Fibroblast of pulmonary artery (primary cell): ENCODE results near the gene KLRC3.
"Not testable (repeated sequence)": the region's sequence is repeated elsewhere in the genome, so short reads cannot be mapped to it uniquely, and the experiment has no call there.

ENCODE experiments used
- DNase-seq: peaks from one replicate; pipeline ENCODE4 v3.0.0-alpha.2; 2010; ENCODE audit warnings: low read depth
- H3K4me3 ChIP-seq: replicated peaks from 2 replicates; pipeline ENCODE4 v1.5.1; 2011; ENCODE audit warnings: low read depth, mild to moderate bottlenecking, control low read depth, low read length, moderate library complexity
- TF ChIP-seq, protein P1 (sequence below): IDR thresholded peaks from 2 replicates; pipeline ENCODE4 v1.5.1; 2011; ENCODE audit warnings: mild to moderate bottlenecking, control low read depth, low read length, inconsistent platforms; ENCODE audit errors: missing control alignments

The KLRC3 gene

DNA sequence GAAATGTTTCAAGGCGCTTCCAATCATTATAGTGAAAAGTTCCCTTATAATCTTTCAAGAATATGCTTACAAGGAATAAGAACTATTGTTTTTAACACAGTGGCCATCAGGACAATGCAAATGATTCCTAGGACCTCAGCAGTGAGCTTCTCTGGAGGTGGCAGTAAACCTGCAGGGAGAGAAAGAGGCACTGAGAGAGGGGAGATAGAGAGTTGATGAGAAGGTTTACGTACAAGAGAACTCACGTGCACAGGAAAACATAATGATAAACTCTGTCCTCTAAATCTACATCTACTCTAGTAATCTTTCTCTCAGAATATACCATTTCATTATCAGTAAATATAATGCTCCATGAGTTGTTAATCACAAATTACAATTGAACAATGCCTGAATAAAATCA lies 11.6 kb downstream of the KLRC3 start:
- TF ChIP-seq, protein P1, sequence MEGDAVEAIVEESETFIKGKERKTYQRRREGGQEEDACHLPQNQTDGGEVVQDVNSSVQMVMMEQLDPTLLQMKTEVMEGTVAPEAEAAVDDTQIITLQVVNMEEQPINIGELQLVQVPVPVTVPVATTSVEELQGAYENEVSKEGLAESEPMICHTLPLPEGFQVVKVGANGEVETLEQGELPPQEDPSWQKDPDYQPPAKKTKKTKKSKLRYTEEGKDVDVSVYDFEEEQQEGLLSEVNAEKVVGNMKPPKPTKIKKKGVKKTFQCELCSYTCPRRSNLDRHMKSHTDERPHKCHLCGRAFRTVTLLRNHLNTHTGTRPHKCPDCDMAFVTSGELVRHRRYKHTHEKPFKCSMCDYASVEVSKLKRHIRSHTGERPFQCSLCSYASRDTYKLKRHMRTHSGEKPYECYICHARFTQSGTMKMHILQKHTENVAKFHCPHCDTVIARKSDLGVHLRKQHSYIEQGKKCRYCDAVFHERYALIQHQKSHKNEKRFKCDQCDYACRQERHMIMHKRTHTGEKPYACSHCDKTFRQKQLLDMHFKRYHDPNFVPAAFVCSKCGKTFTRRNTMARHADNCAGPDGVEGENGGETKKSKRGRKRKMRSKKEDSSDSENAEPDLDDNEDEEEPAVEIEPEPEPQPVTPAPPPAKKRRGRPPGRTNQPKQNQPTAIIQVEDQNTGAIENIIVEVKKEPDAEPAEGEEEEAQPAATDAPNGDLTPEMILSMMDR, result no peak
- no peak overlapping the region for H3K4me3 ChIP-seq
- no peak for DNase-seq

DNA sequence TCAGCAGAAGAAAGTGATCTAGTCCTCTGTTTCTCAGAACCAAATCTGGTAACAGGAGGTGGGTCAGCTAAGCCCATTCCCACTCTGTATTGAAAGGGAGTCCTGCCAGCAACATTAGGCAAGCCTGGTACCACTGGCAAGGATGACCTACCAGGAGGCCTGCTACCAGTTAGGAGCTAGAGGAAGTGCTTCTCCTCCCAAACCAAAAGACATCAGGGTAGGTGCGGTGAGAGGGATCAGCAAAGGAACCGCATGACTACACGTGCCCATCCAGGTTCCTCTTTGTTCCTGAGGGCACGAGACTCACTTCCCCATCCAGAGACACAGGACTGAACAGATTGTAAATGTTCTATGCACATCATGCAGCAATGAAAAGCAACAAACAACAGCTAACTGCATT lies 13.7 kb downstream of the KLRC3 start:
- TF ChIP-seq, protein P1, result no peak
- H3K4me3 ChIP-seq, result no peak overlapping the region
- no peak for DNase-seq

DNA sequence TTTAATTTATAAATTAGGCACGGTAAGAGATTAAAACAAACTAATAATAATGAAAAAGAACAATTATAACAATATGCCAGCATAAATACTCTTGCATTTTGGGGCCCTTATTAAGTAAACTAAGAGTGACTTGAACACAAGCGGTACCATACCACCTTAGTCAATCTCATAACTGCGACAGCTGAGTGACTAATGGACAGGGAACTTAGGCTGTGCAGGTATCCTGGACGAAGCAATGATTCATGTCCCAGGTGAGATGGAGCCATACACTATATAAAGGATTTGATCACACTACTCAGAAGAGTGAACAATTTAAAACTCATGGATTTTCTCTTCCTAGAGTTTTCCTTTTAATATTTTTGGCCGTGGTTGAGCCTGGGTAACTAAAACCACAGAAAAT lies 15.1 kb downstream of the KLRC3 start:
- TF ChIP-seq, protein P1, result no peak
- no peak for DNase-seq
- H3K4me3 ChIP-seq, result no peak overlapping the region

DNA sequence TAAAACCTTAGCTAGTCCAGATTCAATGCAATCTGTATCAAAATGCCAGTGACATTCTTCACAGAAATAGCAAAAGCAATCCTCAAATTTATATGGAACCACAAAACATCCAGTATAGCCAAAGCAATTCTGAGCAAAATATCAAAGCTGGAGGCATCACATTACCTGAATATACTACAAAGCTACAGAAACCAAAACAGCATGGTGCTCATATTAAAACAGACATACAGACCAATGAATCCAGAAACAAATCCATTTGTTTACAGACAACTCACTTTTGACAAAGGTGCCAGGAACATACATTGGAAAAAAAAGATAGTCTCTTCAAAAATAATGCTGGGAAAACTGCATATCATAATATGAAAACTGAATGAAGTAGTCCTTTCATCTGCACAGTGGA lies 15.6 kb downstream of the KLRC3 start:
- TF ChIP-seq, protein P1, result no peak
- no peak overlapping the region for H3K4me3 ChIP-seq
- DNase-seq, result no peak

DNA sequence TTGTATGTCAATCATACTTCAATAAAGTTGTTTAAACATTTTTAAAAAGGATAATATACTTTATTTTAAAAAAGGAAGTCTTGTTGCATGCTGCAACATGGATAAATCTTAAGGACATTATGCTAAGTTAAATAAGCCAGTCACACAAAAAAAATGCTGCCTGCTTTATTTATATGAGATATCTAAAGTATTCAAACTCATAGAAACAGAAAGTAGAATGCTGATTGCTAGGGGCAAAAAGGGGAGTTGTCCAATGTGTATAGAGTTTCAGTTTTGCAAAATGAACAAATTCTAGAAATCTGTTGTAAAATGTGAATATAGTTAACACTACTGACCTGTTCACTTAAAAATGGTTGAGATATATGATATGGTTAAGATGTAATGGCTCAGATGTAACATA lies 19.6 kb downstream of the KLRC3 start:
- H3K4me3 ChIP-seq, result no peak overlapping the region
- no peak for DNase-seq

DNA sequence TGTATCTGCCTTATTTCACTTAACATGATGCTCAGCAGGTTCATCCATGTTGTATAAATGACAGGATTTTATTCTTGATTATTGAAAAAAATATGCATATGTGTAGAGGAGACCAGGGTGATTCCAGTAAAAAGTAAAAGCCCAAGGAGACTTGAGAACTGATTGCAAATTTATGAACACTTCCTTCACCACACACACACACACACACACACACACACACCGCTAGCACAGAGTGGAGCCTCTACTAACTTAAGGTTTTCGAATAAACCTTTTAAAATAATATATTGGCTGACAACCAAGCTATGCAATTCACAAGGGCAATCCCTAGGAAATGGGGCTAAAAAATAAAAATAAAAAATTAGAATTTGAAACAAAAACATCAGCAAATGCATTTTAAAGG lies 22.2 kb downstream of the KLRC3 start:
- TF ChIP-seq, protein P1, result no peak
- DNase-seq, result no peak
- H3K4me3 ChIP-seq, result no peak overlapping the region

More for the DNA sequence above, 19.6 kb downstream of the KLRC3 start:
- TF ChIP-seq, protein P1, result no peak

DNA sequence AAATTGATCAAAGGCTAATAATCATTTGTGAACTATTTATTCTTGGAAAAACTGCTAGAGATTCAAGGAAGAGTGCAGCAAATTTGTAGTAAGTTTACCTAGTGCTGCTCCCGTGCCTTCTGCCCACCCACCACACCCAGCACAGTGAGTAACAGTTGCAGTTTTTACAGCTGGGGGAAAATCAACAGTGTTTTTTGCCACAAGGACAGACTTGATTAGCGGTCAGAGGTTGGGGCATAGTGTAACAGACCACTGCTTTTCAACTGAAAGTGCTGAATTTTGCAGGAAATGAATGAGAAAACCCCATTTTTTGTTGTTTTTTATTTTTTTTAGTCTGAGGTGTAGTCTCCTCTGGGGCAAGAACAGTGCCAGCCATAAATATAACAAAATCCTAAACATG lies 23.1 kb downstream of the KLRC3 start:
- no peak for DNase-seq
- no peak overlapping the region for H3K4me3 ChIP-seq

DNA sequence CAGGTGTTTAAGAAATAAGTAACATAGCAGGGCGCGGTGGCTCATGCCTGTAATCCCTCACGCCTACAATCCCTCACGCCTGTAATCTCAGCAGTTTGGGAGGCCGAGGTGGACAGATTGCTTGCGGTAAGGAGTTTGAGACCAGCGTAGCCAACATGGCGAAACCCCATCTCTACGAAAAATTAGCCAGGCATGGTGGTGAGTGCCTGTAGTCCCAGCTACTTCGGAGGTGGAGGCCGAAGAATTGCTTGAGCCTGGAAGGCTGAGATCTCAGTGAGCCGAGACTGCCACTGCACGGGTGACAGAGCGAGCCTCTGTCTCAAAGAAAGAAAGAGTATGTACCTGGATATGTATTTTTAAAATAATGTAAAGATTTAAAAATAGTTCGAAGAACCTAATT lies 24.2 kb downstream of the KLRC3 start:
- not testable (repeated sequence) for H3K4me3 ChIP-seq, DNase-seq

More for the DNA sequence above, 23.1 kb downstream of the KLRC3 start:
- TF ChIP-seq, protein P1, result no peak
